ENCODE measurements around the gene NTRK2.

- TF ChIP-seq POLR2AphosphoS5 (IDR thresholded peaks at IDR 0.05; ENCODE audit: low read depth, low read length) (no peak), POLR2A (IDR thresholded peaks at IDR 0.05; ENCODE audit: low read depth, low read length) (no peak), TAF1 (IDR thresholded peaks at IDR 0.05; ENCODE audit: borderline replicate concordance, low read depth, low read length) (no peak)
These were observed 30.5 kb downstream of the NTRK2 start for GRCh38 chr9:84699984-84700383.

Measured in GM12892 (cell line).